ENCODE results near the gene CABCOCO1.

CABCOCO1 gene

DNA sequence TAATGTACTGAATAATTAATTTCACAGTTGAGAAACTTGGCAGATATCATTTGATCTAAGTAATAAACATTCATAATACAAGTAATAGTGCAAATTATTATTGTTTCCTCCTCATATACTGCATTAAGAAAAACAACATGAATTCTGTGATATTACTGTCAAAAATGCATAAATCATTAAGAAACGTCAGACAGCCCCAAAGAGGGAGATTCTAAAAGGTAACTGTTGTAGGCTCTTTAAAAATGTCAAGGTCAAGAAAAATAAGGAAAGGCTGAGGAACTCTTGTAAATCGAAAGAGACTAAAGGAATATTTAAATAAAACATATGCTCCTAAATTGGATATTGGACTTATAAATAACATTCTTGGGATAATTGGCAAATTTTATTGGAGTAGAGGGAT lies 67.9 kb downstream of the CABCOCO1 start:
- TF ChIP-seq TEAD4 (IDR thresholded peaks at IDR 0.05) (no peak), CREB1 (IDR thresholded peaks at IDR 0.05; ENCODE audit: low read depth) (no peak), RAD21 (IDR thresholded peaks at IDR 0.05; ENCODE audit: low read depth) (no peak), ZBTB7A (IDR thresholded peaks at IDR 0.05; ENCODE audit: low read depth) (no peak), CEBPB (IDR thresholded peaks at IDR 0.05) (no peak), TAF1 (IDR thresholded peaks at IDR 0.05; ENCODE audit: low read depth) (no peak), NFIC (IDR thresholded peaks at IDR 0.05) (no peak), TCF12 (IDR thresholded peaks at IDR 0.05; ENCODE audit: low read depth) (no peak), EP300 (IDR thresholded peaks at IDR 0.05; ENCODE audit: borderline replicate concordance) (no peak), YY1 (IDR thresholded peaks at IDR 0.05; ENCODE audit: low read depth) (no peak)
- TF ChIP-seq, protein P1, sequence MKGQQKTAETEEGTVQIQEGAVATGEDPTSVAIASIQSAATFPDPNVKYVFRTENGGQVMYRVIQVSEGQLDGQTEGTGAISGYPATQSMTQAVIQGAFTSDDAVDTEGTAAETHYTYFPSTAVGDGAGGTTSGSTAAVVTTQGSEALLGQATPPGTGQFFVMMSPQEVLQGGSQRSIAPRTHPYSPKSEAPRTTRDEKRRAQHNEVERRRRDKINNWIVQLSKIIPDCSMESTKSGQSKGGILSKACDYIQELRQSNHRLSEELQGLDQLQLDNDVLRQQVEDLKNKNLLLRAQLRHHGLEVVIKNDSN (IDR thresholded peaks at IDR 0.05) = no peak
- TF ChIP-seq, protein P2, sequence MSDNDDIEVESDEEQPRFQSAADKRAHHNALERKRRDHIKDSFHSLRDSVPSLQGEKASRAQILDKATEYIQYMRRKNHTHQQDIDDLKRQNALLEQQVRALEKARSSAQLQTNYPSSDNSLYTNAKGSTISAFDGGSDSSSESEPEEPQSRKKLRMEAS (IDR thresholded peaks at IDR 0.05) = no peak

DNA sequence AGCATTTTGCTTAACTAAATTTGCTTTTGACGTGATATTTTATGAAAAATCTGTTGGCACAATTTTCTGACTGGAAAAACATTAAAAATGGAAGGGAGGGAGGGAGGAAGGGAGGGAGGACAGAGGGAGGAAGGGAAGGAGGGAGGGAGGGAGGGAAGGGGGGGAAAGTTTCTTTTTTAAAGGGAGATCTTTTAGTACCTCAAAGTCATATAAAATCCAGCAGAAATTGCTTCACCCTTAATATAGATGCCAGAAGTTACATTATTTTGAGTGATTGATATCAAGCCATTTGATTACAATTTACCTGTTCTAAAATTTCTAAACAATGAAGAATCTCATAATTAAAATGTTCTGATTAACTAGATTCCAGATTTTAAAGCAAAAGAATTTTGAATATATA lies 68.9 kb downstream of the CABCOCO1 start:
- no peak for TF ChIP-seq RAD21 (IDR thresholded peaks at IDR 0.05; ENCODE audit: low read depth)
- TF ChIP-seq, protein P3, sequence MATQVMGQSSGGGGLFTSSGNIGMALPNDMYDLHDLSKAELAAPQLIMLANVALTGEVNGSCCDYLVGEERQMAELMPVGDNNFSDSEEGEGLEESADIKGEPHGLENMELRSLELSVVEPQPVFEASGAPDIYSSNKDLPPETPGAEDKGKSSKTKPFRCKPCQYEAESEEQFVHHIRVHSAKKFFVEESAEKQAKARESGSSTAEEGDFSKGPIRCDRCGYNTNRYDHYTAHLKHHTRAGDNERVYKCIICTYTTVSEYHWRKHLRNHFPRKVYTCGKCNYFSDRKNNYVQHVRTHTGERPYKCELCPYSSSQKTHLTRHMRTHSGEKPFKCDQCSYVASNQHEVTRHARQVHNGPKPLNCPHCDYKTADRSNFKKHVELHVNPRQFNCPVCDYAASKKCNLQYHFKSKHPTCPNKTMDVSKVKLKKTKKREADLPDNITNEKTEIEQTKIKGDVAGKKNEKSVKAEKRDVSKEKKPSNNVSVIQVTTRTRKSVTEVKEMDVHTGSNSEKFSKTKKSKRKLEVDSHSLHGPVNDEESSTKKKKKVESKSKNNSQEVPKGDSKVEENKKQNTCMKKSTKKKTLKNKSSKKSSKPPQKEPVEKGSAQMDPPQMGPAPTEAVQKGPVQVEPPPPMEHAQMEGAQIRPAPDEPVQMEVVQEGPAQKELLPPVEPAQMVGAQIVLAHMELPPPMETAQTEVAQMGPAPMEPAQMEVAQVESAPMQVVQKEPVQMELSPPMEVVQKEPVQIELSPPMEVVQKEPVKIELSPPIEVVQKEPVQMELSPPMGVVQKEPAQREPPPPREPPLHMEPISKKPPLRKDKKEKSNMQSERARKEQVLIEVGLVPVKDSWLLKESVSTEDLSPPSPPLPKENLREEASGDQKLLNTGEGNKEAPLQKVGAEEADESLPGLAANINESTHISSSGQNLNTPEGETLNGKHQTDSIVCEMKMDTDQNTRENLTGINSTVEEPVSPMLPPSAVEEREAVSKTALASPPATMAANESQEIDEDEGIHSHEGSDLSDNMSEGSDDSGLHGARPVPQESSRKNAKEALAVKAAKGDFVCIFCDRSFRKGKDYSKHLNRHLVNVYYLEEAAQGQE (IDR thresholded peaks at IDR 0.05; ENCODE audit: low read depth) = no peak
- TF ChIP-seq TCF12 (IDR thresholded peaks at IDR 0.05; ENCODE audit: low read depth) = no peak
- no peak for TF ChIP-seq FOXM1 (IDR thresholded peaks at IDR 0.05; ENCODE audit: borderline replicate concordance, low read depth)
- no peak for TF ChIP-seq CEBPB (IDR thresholded peaks at IDR 0.05)
- TF ChIP-seq EGR1 (IDR thresholded peaks at IDR 0.05) = no peak
- TF ChIP-seq EP300 (IDR thresholded peaks at IDR 0.05; ENCODE audit: borderline replicate concordance) = no peak
- TF ChIP-seq, protein P1 (IDR thresholded peaks at IDR 0.05) = no peak
- no peak for TF ChIP-seq YY1 (IDR thresholded peaks at IDR 0.05; ENCODE audit: low read depth)
- TF ChIP-seq TAF1 (IDR thresholded peaks at IDR 0.05; ENCODE audit: low read depth) = no peak
- no peak for TF ChIP-seq NFIC (IDR thresholded peaks at IDR 0.05)
- TF ChIP-seq, protein P2 (IDR thresholded peaks at IDR 0.05) = no peak
- TF ChIP-seq CREB1 (IDR thresholded peaks at IDR 0.05; ENCODE audit: low read depth) = no peak
- no peak for TF ChIP-seq ZBTB7A (IDR thresholded peaks at IDR 0.05; ENCODE audit: low read depth)
- TF ChIP-seq TEAD4 (IDR thresholded peaks at IDR 0.05) = no peak

DNA sequence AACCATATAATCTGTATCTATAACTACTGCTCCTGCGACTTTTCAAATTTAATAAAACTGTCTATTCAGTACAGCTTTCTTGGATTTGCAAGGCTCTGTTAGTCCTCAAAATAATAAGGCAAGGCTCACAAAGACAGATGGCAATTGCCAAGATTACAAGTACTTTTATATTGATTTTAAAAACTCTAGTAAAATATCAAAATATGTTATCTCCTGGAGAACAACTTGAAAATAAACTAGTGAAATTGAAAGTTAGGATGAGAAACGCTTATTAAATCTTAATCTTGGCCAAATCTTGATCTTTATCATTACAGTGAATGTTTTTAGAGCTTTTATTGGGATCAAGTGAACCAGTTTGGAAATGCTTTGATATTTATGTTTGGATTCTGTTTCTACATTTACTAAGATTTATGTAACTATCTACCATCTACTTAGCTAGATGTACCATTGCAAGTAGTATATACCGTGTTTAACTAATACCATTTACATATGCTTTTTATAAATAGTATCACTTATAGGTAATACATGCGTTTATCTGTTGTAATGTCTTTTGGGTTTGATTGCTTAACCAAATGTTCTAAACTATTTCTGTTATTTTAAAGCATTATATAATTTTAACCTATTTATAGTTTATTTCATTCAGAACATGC lies 70.0 kb downstream of the CABCOCO1 start:
- TF ChIP-seq, protein P2 (IDR thresholded peaks at IDR 0.05) = no peak
- TF ChIP-seq CEBPB (IDR thresholded peaks at IDR 0.05) = no peak
- TF ChIP-seq EGR1 (IDR thresholded peaks at IDR 0.05) = no peak
- TF ChIP-seq RAD21 (IDR thresholded peaks at IDR 0.05; ENCODE audit: low read depth) = no peak
- TF ChIP-seq EP300 (IDR thresholded peaks at IDR 0.05; ENCODE audit: borderline replicate concordance) = no peak
- no peak for TF ChIP-seq TEAD4 (IDR thresholded peaks at IDR 0.05)
- no peak for TF ChIP-seq CREB1 (IDR thresholded peaks at IDR 0.05; ENCODE audit: low read depth)
- no peak for TF ChIP-seq ZBTB7A (IDR thresholded peaks at IDR 0.05; ENCODE audit: low read depth)
- TF ChIP-seq NFIC (IDR thresholded peaks at IDR 0.05) = no peak
- no peak for TF ChIP-seq TAF1 (IDR thresholded peaks at IDR 0.05; ENCODE audit: low read depth)

DNA sequence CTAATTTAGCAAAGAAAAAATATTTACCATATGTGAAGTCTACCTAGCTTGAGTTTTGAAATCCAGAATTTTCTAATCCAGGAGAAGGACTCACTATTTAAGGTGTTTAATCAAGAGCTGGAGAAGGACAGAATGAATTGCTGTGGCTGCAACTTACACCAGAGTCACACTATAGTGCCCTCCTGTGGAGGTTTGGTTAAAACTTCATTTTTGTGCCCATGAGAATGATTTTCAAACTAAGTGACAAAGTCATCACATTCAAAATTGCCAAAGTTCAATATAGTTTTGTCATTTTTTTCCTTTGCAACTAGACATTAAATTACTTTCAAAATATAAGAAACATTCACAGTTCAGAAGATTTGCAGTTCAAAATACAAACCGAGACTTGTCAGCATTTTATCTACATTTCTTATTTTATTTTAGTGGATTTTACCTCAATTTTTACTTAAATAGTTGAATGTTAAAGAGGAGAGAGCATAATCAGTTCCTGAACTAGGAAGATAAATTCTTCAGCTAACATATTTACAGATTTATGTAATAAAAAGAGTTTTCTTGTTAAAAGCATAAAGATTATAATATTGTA lies 70.7 kb downstream of the CABCOCO1 start:
- TF ChIP-seq RAD21 (IDR thresholded peaks at IDR 0.05; ENCODE audit: low read depth) (peak; percentile 66), EP300 (IDR thresholded peaks at IDR 0.05; ENCODE audit: borderline replicate concordance) (no peak)

DNA sequence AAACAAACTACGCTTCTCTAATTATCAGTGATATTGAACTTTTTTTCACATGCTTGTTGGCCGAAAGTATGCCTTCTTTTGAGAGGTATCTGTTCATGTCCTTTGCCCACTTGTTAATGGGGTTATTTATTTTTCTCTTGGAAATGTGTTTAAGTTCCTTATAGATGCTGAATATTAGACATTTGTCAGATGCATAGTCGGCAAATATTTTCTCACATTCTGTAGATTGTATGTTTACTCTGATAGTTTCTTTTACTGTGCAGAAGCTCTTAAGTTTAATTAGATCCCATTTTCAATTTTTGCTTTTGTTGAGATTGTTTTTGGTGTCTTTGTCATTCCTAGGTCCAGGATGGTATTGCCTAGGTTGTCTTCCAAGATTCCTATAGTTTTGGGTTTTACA lies 73.2 kb downstream of the CABCOCO1 start:
- TF ChIP-seq YY1 (IDR thresholded peaks at IDR 0.05; ENCODE audit: low read depth) = no peak
- TF ChIP-seq TAF1 (IDR thresholded peaks at IDR 0.05; ENCODE audit: low read depth) = no peak
- TF ChIP-seq ZBTB7A (IDR thresholded peaks at IDR 0.05; ENCODE audit: low read depth) = no peak
- TF ChIP-seq TEAD4 (IDR thresholded peaks at IDR 0.05) = no peak
- no peak for TF ChIP-seq CREB1 (IDR thresholded peaks at IDR 0.05; ENCODE audit: low read depth)
- TF ChIP-seq, protein P2 (IDR thresholded peaks at IDR 0.05) = no peak
- no peak for TF ChIP-seq TCF12 (IDR thresholded peaks at IDR 0.05; ENCODE audit: low read depth)
- no peak for TF ChIP-seq CEBPB (IDR thresholded peaks at IDR 0.05)
- no peak for TF ChIP-seq FOXM1 (IDR thresholded peaks at IDR 0.05; ENCODE audit: borderline replicate concordance, low read depth)
- no peak for TF ChIP-seq RAD21 (IDR thresholded peaks at IDR 0.05; ENCODE audit: low read depth)
- no peak for TF ChIP-seq EP300 (IDR thresholded peaks at IDR 0.05; ENCODE audit: borderline replicate concordance)
- TF ChIP-seq EGR1 (IDR thresholded peaks at IDR 0.05) = no peak
- no peak for TF ChIP-seq NFIC (IDR thresholded peaks at IDR 0.05)
- TF ChIP-seq, protein P3 (IDR thresholded peaks at IDR 0.05; ENCODE audit: low read depth) = no peak
- TF ChIP-seq, protein P1 (IDR thresholded peaks at IDR 0.05) = no peak
